Endothelial cell of coronary artery (primary cell): ENCODE data around the gene BCL2L14. TPM values are rescaled to one million over a fixed set of nuclear protein-coding genes. Genes with fewer than 3 reads are reported as not detected.

Experiments
- total RNA-seq: library from RNA; depleted of rRNA; stranded (reverse); fragments of >200 nt; gene quantifications from 2 replicates; pipeline ENCODE4 v1.2.3, GENCODE V29; 2014

The BCL2L14 gene, protein sequence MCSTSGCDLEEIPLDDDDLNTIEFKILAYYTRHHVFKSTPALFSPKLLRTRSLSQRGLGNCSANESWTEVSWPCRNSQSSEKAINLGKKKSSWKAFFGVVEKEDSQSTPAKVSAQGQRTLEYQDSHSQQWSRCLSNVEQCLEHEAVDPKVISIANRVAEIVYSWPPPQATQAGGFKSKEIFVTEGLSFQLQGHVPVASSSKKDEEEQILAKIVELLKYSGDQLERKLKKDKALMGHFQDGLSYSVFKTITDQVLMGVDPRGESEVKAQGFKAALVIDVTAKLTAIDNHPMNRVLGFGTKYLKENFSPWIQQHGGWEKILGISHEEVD
- total RNA-seq: not detected in 2 replicates

DNA sequence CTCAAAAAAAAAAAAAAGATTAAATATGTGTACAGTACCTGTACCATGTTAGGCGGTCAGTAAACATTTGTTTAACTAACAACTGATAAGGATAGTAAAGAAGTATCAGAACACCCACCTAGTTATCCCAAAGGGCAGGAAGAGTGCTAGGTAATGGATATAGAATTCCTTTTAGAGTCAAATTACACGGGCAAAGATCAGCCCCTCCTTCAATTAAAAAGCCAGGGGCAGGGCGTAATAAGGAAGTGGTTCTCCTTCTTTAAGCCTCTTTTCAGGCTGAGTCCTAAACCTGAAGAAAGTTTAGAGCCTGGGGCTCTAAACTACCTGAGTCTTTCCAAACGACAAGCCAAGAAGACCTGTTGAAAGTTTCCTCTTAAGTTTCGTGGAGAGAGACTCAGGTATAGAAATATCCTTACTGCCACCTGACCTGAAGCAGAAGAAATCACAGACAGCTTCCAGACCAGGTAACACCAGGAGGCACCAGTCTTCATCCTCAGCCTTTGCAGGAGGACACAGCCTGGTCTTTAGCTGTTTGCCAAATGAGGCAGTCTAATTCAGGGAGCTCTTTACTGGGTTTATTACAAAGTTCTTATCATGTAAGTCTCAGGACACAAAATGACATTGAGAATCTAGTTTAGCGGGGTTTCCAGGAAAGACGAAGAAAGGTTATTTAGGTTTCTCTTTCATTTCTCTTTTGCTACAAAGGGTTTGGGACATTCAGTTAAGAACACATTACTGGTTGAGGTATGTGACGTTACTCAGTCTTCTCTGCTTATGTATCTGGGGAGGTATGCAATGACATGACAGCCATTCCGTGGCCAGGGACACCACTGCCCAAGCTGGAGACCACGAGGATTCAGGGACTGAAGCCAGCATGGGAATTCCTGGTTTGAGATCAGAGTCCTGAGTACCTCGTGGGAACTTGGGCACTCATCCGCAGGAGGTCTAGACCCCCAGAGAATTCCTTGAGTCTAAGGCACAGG is at the start of gene BCL2L14:
TSS of gene BCL2L14 (plus strand) at position 266 of the 983 bp plus-strand sequence. CDS start 8,367 bp downstream, outside the sequence.

Other genes with a start within 250 kb of the BCL2L14 start
- 35.4 and 44.7 TPM in 2 replicates for gene LRP6, start 196.1 kb downstream of the BCL2L14 start, total RNA-seq